ENCODE data around the gene ROCK2.

The ROCK2 gene

GRCh38 chr2:11144738-11145079 is 199.7 kb downstream of the ROCK2 start:
- TF ChIP-seq USF1 (IDR thresholded peaks at IDR 0.05): no peak
- no peak for TF ChIP-seq NFIC (IDR thresholded peaks at IDR 0.05)
- no peak for TF ChIP-seq ZBTB7A (IDR thresholded peaks at IDR 0.05; ENCODE audit: low read depth)
- no peak for TF ChIP-seq EP300 (IDR thresholded peaks at IDR 0.05; ENCODE audit: borderline replicate concordance)
- TF ChIP-seq FOXM1 (IDR thresholded peaks at IDR 0.05; ENCODE audit: borderline replicate concordance, low read depth): no peak
- no peak for TF ChIP-seq RAD21 (IDR thresholded peaks at IDR 0.05; ENCODE audit: low read depth)
- TF ChIP-seq, protein P1, sequence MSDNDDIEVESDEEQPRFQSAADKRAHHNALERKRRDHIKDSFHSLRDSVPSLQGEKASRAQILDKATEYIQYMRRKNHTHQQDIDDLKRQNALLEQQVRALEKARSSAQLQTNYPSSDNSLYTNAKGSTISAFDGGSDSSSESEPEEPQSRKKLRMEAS (IDR thresholded peaks at IDR 0.05): no peak
- no peak for TF ChIP-seq REST (IDR thresholded peaks at IDR 0.05; ENCODE audit: low read depth)
- no peak for TF ChIP-seq CREB1 (IDR thresholded peaks at IDR 0.05; ENCODE audit: low read depth)
- TF ChIP-seq EGR1 (IDR thresholded peaks at IDR 0.05): no peak
- TF ChIP-seq TAF1 (IDR thresholded peaks at IDR 0.05; ENCODE audit: low read depth): no peak
- no peak for TF ChIP-seq TEAD4 (IDR thresholded peaks at IDR 0.05)
- no peak for TF ChIP-seq YY1 (IDR thresholded peaks at IDR 0.05; ENCODE audit: low read depth)
- TF ChIP-seq TCF12 (IDR thresholded peaks at IDR 0.05; ENCODE audit: low read depth): no peak
- TF ChIP-seq CEBPB (IDR thresholded peaks at IDR 0.05): no peak

DNA sequence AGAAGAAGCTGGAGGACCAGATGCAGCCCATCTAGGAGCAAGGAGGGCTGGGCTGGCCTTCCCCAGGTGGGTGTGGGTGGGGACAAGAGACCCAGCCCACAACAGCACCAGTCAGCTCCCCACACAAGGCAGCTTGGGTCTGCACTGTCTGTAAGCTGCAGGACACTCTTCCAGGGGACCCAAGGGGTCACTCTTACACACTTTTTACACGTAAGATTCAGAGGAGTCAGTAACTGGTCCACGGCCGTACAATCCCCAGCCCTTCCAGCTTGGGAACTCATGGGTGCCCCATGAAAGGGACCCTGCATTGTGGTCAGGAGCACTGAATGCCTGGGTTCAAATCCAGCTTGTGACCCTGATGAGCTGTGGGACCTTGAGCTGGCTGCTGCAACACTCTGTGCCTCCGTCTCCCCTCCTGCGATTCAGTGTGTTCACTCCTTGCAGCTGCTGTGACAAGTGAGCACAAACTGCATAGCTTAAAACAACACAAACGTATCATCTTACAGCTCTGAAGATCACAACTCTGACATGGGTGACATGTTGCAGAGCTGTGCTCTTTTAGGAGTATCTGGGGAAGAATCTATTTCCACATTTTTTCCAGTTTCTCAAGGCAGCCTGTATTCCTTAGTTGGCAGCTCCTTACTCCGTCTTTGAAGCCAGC is 200.2 kb downstream of the ROCK2 start:
- TF ChIP-seq CEBPB (IDR thresholded peaks at IDR 0.05) (no peak), NFIC (IDR thresholded peaks at IDR 0.05) (no peak), USF1 (IDR thresholded peaks at IDR 0.05) (no peak), EGR1 (IDR thresholded peaks at IDR 0.05) (no peak), TCF12 (IDR thresholded peaks at IDR 0.05; ENCODE audit: low read depth) (no peak), CREB1 (IDR thresholded peaks at IDR 0.05; ENCODE audit: low read depth) (no peak), RAD21 (IDR thresholded peaks at IDR 0.05; ENCODE audit: low read depth) (no peak), TAF1 (IDR thresholded peaks at IDR 0.05; ENCODE audit: low read depth) (no peak), REST (IDR thresholded peaks at IDR 0.05; ENCODE audit: low read depth) (no peak), EP300 (IDR thresholded peaks at IDR 0.05; ENCODE audit: borderline replicate concordance) (no peak), ZBTB7A (IDR thresholded peaks at IDR 0.05; ENCODE audit: low read depth) (no peak)
- TF ChIP-seq, protein P1 (IDR thresholded peaks at IDR 0.05): no peak

- no peak for TF ChIP-seq RAD21 (IDR thresholded peaks at IDR 0.05; ENCODE audit: low read depth)
- TF ChIP-seq ZBTB7A (IDR thresholded peaks at IDR 0.05; ENCODE audit: low read depth): no peak
- TF ChIP-seq USF1 (IDR thresholded peaks at IDR 0.05): no peak
- TF ChIP-seq CREB1 (IDR thresholded peaks at IDR 0.05; ENCODE audit: low read depth): no peak
- TF ChIP-seq FOXM1 (IDR thresholded peaks at IDR 0.05; ENCODE audit: borderline replicate concordance, low read depth): no peak
- TF ChIP-seq EP300 (IDR thresholded peaks at IDR 0.05; ENCODE audit: borderline replicate concordance): no peak
- TF ChIP-seq, protein P1 (IDR thresholded peaks at IDR 0.05): no peak
- no peak for TF ChIP-seq NFIC (IDR thresholded peaks at IDR 0.05)
- no peak for TF ChIP-seq EGR1 (IDR thresholded peaks at IDR 0.05)
These were observed 201.4 kb downstream of the ROCK2 start for GRCh38 chr2:11142987-11143386.

DNA sequence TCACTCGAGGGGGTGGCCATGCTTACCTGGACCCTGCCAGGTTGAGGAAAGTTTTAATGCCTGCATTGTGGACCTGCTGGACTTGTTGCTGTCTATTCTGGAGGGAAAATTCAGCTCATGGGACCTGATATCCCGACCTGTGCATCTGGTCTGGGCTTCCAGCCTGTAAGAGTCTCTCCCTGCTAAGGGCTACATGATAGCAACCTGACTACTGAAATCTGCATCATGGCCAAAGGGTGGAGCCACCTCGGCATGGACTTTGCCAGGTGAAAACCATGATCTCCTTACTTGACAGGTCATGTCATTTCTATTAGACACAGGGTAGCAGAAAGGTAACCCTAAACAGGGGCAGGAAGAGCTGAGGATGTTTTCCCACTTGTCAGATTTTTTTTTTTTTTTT is 202.1 kb downstream of the ROCK2 start:
- TF ChIP-seq RAD21 (IDR thresholded peaks at IDR 0.05; ENCODE audit: low read depth): no peak
- no peak for TF ChIP-seq TCF12 (IDR thresholded peaks at IDR 0.05; ENCODE audit: low read depth)

- TF ChIP-seq FOXM1 (IDR thresholded peaks at IDR 0.05; ENCODE audit: borderline replicate concordance, low read depth) (no peak), REST (IDR thresholded peaks at IDR 0.05; ENCODE audit: low read depth) (no peak), TCF12 (IDR thresholded peaks at IDR 0.05; ENCODE audit: low read depth) (no peak), USF1 (IDR thresholded peaks at IDR 0.05) (no peak), CREB1 (IDR thresholded peaks at IDR 0.05; ENCODE audit: low read depth) (no peak), YY1 (IDR thresholded peaks at IDR 0.05; ENCODE audit: low read depth) (no peak), EGR1 (IDR thresholded peaks at IDR 0.05) (no peak), NFIC (IDR thresholded peaks at IDR 0.05) (no peak), ZBTB7A (IDR thresholded peaks at IDR 0.05; ENCODE audit: low read depth) (no peak), RAD21 (IDR thresholded peaks at IDR 0.05; ENCODE audit: low read depth) (no peak), TEAD4 (IDR thresholded peaks at IDR 0.05) (no peak), CEBPB (IDR thresholded peaks at IDR 0.05) (no peak), TAF1 (IDR thresholded peaks at IDR 0.05; ENCODE audit: low read depth) (no peak), EP300 (IDR thresholded peaks at IDR 0.05; ENCODE audit: borderline replicate concordance) (no peak)
- TF ChIP-seq, protein P1 (IDR thresholded peaks at IDR 0.05): no peak
These were observed 203.1 kb downstream of the ROCK2 start for GRCh38 chr2:11141319-11141718.

All from Ishikawa (cell line).